ENCODE data around the gene PHLDB3.
"Not testable (repeated sequence)": the region's sequence is repeated elsewhere in the genome, so short reads cannot be mapped to it uniquely, and the experiment has no call there.

Gene PHLDB3

DNA sequence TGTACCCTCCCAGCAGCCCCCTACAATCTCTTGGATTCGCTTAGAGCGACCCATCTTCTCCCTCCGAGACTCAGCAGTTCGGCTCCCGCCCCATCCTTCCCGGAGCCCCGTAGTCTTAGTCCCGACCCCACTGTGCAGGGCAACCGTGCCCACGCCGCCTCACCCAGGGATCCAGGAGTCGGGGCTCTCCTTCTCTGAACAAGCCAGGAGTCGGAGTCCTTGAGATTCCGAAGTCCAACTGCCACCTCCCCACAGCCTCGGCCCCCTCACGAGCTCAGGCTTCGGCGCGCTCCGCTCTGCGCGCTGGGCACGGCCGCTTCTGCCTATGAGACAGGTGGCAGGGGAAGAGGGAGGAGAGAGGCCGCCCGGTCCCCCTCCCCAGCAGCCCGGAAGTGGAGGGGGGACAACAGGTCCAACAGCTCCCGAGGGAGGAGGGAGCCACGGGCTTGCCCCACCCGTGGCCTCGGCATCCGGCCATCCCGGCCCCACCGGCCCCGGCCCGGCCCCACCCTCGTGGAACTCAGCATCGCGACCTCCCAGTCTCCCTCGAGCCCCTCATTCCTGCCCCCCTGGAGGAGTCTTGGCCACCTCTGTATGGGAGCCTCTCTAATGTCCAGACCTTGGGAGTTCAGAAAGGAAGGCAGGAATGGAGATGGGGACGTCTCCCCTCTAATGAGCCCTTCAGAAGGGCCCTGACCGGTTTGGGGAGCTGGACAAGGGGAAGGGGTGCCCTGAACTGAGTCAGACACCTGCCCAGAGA is at the start of gene PHLDB3:
Gene PHLDB3, minus strand, starts transcription at position 321 of the 760 bp plus-strand sequence. CDS start 628 bp downstream, outside the sequence.
- DNase-seq = peak; percentile 62

GRCh38 chr19:43553656-43554055 is 49.1 kb upstream of the PHLDB3 start:
- no peak for DNase-seq

DNA sequence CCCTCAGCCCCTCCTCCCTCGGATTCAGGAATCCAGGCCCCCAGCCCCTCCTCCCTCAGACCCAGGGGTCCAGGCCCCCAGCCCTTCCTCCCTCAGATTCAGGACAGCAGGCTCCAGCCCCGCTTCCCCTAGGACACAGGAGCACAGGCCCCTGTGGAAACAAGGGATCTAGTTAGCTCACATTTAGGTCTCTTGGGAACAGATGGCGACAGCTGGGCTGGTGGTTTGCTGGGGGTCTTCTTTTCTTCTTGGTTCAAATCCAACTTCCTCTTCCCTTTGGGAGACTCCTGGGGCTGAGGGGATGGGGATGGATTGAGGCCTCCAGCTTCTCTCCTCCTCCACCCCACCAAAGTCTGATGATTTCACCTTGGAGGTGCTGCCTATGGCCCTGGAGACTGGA is 48.1 kb upstream of the PHLDB3 start:
- no peak for DNase-seq

DNA sequence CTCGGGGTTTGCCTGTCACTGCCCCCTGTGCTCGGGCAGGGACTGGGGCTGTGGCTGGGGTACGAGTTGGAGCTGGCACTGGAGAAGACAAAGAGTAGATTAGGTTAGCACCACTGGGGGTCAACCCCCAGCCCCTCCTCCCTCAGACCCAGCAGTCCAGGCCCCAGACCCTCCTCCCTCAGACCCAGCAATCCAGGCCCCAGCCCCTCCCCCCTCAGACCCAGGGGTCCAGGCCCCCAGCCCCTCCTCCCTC is 47.6 kb upstream of the PHLDB3 start:
- no peak for DNase-seq

DNA sequence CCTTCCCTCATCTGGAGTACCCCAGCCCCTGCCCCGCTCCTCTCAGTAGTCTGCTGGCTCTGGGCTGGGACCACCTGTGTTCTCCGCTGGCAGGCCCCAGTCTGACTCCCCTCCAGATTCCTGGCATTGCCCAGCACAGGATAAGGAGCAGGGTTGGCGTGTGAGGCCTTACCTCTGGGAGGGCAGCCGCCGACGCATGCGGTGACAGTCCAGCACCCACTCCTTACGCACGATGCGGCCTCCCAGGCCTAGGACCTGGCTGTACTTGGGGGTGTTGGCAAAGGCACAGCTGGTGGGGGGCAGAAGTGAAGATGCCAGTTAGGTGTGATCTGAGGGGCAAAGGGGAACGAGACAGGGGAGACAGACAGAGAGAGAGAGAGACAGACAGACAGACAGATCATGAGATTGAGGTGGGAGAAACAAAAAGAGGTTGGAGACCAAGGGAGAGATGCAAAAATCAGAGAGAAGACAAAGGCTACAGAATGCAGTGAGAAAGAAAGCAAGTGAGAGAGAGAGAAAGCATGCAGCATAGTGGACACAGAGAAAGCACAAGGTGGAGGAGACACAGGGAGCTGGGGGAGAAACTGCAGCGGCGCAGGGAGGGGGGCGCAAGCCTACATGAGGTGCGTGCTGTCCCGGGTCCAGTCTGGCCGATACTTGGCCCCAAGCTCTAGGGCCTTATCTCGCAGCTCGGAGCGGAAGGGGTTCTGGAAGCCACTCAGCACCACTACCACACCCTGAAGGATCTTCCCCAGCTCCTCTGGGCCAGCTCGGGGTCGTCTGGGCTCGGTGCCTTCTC is 47.1 kb upstream of the PHLDB3 start:
- DNase-seq = no peak

DNA sequence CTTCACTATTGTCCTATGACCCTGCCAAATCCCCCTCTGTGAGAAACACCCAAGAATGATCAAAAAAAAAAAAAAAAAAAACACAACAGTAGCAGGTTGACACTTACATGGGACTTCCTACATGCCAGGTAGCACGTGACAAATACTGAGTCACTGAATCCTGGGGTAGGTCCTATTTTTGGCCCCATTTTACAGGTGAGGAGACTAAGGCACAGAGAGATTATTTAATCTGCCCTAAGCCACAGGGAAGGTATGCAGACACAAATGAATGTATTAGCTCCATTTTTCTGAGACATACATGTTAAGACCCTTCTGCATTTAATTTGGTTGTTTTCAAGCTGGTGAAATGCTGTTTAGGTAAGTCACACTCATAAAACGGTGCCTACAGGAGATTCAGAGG is 44.2 kb upstream of the PHLDB3 start:
- no peak for DNase-seq

DNA sequence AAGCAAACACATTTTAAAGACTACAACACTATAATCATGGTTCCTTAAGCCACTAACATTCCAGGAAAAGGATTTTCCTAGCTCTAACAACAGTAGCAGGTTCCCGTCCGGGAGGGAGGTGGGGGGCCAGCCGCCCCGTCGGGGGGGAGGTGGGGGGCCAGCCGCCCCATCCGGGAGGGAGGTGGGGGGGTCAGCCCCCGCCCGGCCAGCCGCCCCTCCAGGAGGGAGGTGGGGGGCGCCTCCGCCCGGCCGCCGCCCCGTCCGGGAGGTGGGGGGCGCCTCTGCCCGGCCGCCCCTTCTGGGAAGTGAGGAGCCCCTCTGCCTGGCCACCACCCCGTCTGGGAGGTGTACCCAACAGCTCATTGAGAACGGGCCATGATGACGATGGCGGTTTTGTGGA is 43.4 kb upstream of the PHLDB3 start:
- DNase-seq = not testable (repeated sequence)

GRCh38 chr19:43546581-43546980 is 42.0 kb upstream of the PHLDB3 start:
- no peak for DNase-seq

DNA sequence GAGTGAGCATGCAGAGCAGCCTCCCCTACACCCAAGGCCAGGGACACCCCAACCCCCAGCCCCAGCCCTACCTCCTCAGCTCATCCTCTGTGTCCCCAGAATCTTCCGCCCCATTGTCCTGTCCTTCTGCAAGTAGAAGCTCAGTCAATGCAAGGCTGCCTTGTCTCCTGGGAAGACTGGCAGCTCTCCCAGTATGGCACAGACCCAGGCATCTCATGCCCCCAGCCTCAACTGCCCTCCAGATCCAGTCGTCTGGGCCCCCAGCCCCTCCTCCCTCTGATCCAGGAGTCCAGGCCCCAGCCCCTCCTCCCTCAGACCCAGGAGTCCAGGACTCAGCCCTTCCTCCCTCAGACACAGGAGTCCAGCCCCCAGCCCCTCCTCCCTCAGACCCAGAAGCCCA is 41.4 kb upstream of the PHLDB3 start:
- no peak for DNase-seq

- DNase-seq = no peak
These were observed 40.7 kb upstream of the PHLDB3 start for GRCh38 chr19:43545276-43545675.

GRCh38 chr19:43544077-43544476 is 39.5 kb upstream of the PHLDB3 start:
- no peak for DNase-seq

DNA sequence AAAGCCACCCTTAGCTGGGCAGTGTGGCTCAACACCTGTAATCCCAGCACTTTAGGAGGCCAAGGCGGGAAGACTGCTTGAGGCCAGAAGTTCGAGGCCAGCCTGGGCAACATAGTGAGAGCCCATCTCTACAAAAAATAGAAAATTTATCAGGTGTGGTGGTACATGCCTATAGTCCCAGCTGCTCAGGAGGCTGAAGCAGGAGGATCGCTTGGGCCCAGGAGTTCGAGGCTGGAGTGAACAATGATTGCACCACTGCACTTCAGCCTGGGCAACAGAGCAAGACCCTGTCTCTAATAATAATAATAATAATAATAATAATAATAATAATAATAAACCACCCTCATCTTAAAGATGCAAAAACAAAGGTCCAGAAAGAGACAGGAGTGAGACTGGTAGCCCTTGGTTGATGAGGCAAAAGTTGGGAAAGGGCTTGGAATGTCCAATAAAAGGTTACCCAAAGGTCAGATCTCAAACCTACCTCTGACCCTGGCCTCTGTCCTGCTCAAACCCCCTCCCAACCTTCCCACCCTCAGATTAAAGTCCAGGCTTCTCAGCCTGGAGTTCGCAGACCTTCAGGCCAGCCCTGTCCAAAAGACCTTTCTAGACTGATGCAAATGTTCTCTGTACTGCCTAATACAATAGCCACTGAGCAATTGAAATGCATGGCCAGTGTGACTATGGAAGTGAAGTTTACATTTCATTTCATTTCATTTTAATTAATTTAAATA is 37.5 kb upstream of the PHLDB3 start:
- DNase-seq = no peak

DNA sequence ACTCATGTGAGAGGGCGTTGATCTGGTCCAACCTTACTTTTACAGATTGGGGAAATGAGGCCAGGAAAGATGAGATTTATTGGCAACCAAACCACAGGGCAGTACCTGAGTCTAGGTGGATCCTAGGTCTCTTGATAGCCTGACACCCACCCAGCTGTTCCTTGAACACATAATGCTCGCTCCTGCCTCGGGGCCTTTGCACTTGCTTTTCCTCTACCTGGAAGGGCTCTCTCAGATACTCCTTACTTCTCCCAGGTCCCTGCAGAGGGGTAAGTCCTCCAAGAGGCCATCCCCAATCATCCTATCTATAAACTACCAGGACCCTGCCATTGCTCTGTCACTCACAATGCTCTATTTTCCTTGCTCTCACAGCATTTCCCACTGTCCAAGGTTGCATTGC is 35.8 kb upstream of the PHLDB3 start:
- DNase-seq = no peak

GRCh38 chr19:43538922-43539321 is 34.4 kb upstream of the PHLDB3 start:
- no peak for DNase-seq

DNA sequence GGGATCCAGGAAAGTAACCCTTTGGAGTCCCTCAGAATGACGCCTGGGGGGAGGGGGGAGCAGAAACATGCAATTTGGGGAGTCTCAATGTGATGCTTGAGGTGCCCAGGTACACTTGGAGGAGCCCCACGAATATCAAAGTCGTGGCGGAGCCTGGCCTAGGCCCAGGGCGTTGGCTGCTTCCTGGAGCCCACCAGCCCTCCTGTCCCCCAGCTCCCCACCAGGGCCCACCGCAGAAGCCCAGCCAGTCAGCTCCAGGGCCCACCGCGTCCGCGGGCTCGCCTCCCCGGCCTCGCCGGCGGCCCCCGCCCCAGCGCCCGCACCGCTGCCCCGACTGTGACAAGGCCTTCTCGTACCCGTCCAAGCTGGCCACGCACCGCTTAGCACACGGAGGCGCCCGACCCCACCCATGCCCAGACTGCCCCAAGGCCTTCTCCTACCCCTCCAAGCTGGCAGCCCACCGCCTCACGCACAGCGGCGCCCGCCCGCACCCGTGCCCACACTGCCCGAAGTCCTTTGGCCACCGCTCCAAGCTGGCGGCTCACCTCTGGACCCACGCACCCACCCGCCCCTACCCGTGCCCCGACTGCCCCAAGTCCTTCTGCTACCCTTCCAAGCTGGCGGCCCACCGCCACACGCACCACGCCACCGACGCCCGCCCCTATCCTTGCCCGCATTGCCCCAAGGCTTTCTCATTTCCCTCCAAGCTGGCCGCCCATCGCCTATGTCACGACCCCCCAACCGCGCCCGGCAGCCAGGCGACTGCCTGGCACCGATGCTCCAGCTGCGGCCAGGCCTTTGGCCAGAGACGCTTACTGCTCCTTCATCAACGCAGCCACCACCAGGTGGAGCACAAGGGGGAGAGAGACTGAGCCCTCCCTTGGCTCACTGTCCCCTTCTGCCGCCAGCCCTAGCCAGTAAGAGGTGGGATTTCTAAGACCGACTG is 30.5 kb upstream of the PHLDB3 start:
- DNase-seq = no peak

DNA sequence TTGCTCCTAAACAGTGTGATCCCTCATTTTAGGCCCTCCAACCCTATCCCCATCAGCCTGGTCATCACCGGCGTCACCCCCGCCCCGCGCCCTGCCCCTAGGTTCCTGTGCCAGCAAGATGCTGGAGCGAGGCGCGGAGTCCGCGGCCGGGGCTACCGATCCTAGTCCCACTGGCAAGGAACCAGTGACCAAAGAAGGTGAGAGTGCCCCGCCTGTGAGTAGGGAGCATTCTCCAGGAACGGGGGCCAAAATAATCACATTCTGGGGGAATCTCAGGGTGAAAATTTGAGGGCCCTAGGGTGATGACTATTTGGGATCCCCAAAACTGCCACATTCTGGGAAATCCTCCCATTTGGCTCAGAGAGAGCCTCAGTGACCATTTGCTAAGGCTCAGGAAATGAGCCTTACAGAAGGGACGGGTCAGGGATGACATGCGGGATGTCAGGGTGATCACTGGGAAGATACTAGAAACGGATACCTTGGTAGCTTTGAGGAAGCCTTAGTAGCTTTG is 29.8 kb upstream of the PHLDB3 start:
- no peak for DNase-seq

GRCh38 chr19:43533546-43534304 is 29.2 kb upstream of the PHLDB3 start:
- DNase-seq = peak; percentile 97

DNA sequence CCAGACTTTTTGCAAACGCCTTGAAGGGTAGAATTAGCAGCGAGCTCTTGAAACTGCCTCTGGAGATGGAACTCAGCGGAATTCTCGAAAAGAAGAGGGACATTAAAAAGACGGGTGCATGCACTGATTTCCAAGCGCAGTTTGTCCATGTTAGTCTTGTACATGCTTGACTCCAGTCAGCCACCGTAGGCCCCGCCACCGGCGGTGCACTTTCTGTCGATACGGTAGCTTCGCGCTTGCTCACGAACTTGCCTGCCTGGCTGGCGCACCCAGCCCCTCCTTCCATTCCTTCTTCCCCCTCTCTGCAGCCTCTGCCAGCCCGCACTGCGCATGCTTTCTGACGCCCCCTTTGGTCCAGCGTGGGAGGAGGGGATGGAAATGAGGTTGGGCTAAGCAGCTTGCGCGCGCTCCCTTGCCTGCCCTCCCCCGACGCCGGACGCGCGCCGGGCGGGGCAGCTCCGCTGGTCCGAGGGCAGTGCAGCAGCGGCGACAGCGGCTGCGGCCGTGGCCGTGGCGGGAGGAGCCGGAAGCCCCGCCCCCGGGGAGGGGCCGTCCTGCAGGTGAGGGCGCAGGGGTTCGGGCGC is 28.5 kb upstream of the PHLDB3 start, which contains the start of gene ZNF575:
Gene ZNF575, plus strand, starts transcription at position 227 of the 584 bp plus-strand sequence. CDS start 1,235 bp downstream, outside the sequence.
- DNase-seq = peak; percentile 86

DNA sequence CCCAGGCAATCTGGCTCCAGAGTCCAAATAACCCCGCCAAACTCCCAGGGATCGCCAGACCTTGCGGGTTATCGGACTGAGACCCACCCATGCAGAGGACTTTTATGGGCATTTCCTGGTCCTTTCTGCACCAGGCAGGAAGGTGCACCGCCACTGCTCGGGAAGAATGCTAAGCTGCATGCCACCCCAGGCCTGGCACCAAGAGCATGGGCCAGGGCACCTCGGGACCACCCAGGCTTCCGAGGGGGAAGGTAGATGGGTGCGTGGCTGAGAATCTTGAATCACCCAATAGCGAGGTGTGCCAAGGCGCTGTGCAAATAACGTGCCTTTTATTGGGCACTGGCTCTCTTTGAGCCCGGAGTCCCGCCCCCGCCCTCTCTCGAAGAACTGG is 28.0 kb upstream of the PHLDB3 start:
- no peak for DNase-seq

DNA sequence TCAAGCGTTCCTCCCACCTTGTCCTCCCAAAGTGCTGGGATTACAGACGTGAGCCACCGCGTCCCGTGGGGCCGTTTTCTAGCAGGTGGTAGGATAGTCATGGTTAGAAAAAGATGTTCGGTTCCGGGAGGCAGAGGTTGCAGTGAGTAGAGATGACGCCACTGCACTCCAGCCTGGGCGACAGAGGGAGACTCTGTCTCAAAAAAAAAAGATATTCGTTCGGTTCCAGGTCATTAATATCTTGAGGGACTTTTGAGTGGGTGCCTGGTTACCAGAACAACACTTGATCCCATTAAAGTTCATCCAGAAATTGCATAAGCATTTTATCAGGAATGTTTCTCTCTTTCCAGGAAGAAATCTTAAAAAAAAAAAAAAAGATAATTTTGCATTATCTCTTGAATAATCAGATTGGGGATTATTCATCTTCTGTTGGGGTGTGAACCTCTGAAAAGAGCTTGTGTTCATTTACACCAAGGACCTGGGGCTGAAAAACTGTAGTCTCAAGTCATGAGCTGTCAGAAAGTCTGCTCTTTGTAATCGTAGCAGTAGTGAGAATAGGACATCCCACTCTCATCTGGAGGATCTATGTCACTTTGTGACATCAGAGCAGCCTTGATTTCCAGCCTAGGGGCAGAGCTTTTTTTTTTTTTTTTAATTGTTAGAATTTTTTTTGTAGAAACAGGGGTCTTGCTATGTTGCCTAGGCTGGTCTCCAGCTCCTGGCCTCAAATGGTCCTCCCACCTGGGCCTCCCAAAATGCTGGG is 23.5 kb upstream of the PHLDB3 start:
- no peak for DNase-seq
